Psoas muscle (tissue), 8 donors: ENCODE data around the gene KANSL1. TPM values are rescaled to one million over a fixed set of nuclear protein-coding genes. Genes with fewer than 3 reads are reported as not detected.
"Not testable (repeated sequence)": the region's sequence is repeated elsewhere in the genome, so short reads cannot be mapped to it uniquely, and the experiment has no call there.

Experiments used
- ATAC-seq, 4 donors: fragments of 200-7000 bp; cut with Tn5 transposase; one replicate each; pipeline ENCODE4 v1.9.1; 2020; ENCODE audit warnings: moderate library complexity in 3 of 4, mild to moderate bottlenecking in 2 of 4
- DNase-seq, 2 donors: peaks; one replicate each; pipeline ENCODE4 v3.0.0-alpha.2; 2020
- H3K27ac ChIP-seq: fragments of 200-600 bp; one replicate; pipeline ENCODE4 v1.8.0; 2022
- H3K27me3 ChIP-seq, 3 donors: fragments of 200-600 bp in 1 of 3; one replicate each; pipeline versions ENCODE4 v1.6.1 to v1.8.0; 2013 to 2022; ENCODE audit warnings: low read length in 2 of 3, mild to moderate bottlenecking in 2 of 3, moderate library complexity in 1 of 3; ENCODE audit not compliant: insufficient read depth in 3 of 3
- H3K36me3 ChIP-seq, 2 donors: fragments of 200-600 bp in 1 of 2; one replicate each; pipeline versions ENCODE4 v1.6.1 to v1.8.0; 2013 to 2022; ENCODE audit warnings: low read depth in 1 of 2, mild to moderate bottlenecking in 1 of 2, moderate library complexity in 1 of 2; ENCODE audit not compliant: insufficient read depth in 1 of 2
- H3K4me1 ChIP-seq: fragments of 200-600 bp; one replicate; pipeline ENCODE4 v1.8.0; 2022
- H3K4me3 ChIP-seq: fragments of 200-600 bp; one replicate; pipeline ENCODE4 v1.8.0; 2022; ENCODE audit warnings: mild to moderate bottlenecking
- H3K9me3 ChIP-seq: fragments of 200-600 bp; one replicate; pipeline ENCODE4 v1.8.0; 2022
- WGBS, 3 donors: extraction: QIAGEN DNeasy Blood & Tissue Kit; methylation state at CpG; one replicate each; pipeline versions ENCODE4 v1.1.6 to v1.1.7; 2013; 5-methylcytosine and 5-hydroxymethylcytosine counted together
- intact Hi-C, 2 donors: fragments of 100-400 bp; cut with DNase I; formaldehyde crosslinking; loops; one replicate each; pipeline versions ENCODE4 v1.11.0 to v1.14.2; 2022
- polyA plus RNA-seq, 3 donors: library from polyadenylated mRNA; stranded (reverse); fragments of 200-250 nt; gene quantifications; one replicate each; pipeline ENCODE4 v1.2.3, GENCODE V29; 2013
- total RNA-seq, 4 donors: library from RNA; stranded (reverse); fragmentation: NEBNext Ultra II Directional in 2 of 4; extraction: Animal tissue kit (Norgen Biotek cat#: 25700) in 2 of 4; gene quantifications; one replicate each; pipeline versions ENCODE4 v1.2.1 to v1.2.4, GENCODE V29; 2021 to 2023
- TF ChIP-seq, protein P1 (sequence below): fragments of 200-600 bp; IDR thresholded peaks from one replicate; pipeline ENCODE4 v1.8.0; 2022; ENCODE audit warnings: antibody characterized with exemption
- donor health status: healthy with polysubstance abuse.
- donor health status: DM: no; HTN: no; CAD: no; lungs with moderate emphysema.
- donor health status: Bipolar disorder and iron deficiency.
- donor health status: healthy.
- donor health status: DM: yes; HTN: yes; CAD: no.
- donor health status: DM: no; HTN: no; CAD: no.
- donor health status: DM: no; HTN: no; CAD: no.
- donor health status: DM: yes; HTN: yes; CAD: no.

The KANSL1 gene
- total and polyA plus RNA-seq, 7 donors: 6.9 to 37.5 (median 25.8) TPM

GRCh38 chr17:46025060-46025459 is 168.2 kb downstream of the KANSL1 start:
- Histone ChIP-seq H3K27ac (peak overlapping the region; percentile 8), H3K9me3 (no peaks in the 10 kb centered on the region), H3K36me3 (peaks cover 0 to 70% of the 10 kb centered on the region in 2 donors), H3K4me3 (no peak overlapping the region), H3K4me1 (peaks cover 7% of the 10 kb centered on the region), H3K27me3 (no peaks in the 10 kb centered on the region)
- TF ChIP-seq, protein P1, sequence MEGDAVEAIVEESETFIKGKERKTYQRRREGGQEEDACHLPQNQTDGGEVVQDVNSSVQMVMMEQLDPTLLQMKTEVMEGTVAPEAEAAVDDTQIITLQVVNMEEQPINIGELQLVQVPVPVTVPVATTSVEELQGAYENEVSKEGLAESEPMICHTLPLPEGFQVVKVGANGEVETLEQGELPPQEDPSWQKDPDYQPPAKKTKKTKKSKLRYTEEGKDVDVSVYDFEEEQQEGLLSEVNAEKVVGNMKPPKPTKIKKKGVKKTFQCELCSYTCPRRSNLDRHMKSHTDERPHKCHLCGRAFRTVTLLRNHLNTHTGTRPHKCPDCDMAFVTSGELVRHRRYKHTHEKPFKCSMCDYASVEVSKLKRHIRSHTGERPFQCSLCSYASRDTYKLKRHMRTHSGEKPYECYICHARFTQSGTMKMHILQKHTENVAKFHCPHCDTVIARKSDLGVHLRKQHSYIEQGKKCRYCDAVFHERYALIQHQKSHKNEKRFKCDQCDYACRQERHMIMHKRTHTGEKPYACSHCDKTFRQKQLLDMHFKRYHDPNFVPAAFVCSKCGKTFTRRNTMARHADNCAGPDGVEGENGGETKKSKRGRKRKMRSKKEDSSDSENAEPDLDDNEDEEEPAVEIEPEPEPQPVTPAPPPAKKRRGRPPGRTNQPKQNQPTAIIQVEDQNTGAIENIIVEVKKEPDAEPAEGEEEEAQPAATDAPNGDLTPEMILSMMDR: no peak
- whole genome bisulfite sequencing, 3 donors: 85 to 88% (median 87%) methylated on average over 10 of the region's 10 CpGs
- ATAC-seq (no peak), DNase-seq (no peak)
- intact Hi-C loops: no loop called here

DNA sequence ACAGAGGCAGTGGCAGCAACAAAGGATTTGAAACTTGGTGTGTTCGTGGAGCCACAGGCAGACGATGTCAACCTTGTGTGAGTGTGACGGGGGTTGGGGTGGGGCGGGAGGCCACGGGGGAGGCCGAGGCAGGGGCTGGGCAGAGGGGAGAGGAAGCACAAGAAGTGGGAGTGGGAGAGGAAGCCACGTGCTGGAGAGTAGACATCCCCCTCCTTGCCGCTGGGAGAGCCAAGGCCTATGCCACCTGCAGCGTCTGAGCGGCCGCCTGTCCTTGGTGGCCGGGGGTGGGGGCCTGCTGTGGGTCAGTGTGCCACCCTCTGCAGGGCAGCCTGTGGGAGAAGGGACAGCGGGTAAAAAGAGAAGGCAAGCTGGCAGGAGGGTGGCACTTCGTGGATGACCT is 168.6 kb downstream of the KANSL1 start:
- H3K4me1 ChIP-seq: peaks cover 7% of the 10 kb centered on the region
- no peak overlapping the region for H3K27ac ChIP-seq
- no peaks in the 10 kb centered on the region for H3K27me3 ChIP-seq
- intact Hi-C loops: no loop called here
- H3K4me3 ChIP-seq: no peak overlapping the region
- peaks cover 0 to 74% of the 10 kb centered on the region in 2 donors for H3K36me3 ChIP-seq
- ATAC-seq (peak in 2 of 4 donors; percentile 13 to 17), DNase-seq (no peak)
- H3K9me3 ChIP-seq: no peaks in the 10 kb centered on the region
- TF ChIP-seq, protein P1: no peak
- WGBS, 3 donors: 61 to 81% (median 65%) methylated on average over 9 to 14 of the region's 14 CpGs

- intact Hi-C loops: no loop called here
- Histone ChIP-seq H3K4me1 (peaks cover 7% of the 10 kb centered on the region), H3K9me3 (no peaks in the 10 kb centered on the region), H3K36me3 (peaks cover 0 to 80% of the 10 kb centered on the region in 2 donors), H3K4me3 (no peak overlapping the region), H3K27me3 (no peaks in the 10 kb centered on the region), H3K27ac (no peak overlapping the region)
- TF ChIP-seq, protein P1: no peak
- no peak for ATAC-seq
- WGBS, 3 donors: 59 to 78% (median 59%) methylated on average over 24 of the region's 24 CpGs
- DNase-seq: no peak
Observed at GRCh38 chr17:46023783-46024388, 169.3 kb downstream of the KANSL1 start.

GRCh38 chr17:46023366-46023765 is 169.9 kb downstream of the KANSL1 start:
- H3K9me3 ChIP-seq, intact Hi-C loops, H3K4me1 ChIP-seq, H3K27me3 ChIP-seq, ATAC-seq, H3K27ac ChIP-seq, DNase-seq, H3K4me3 ChIP-seq: not testable (repeated sequence)
- H3K36me3 ChIP-seq: peaks cover 0 to 85% of the 10 kb centered on the region in 2 donors
- 81 to 90% (median 85%) methylated on average over 7 of the region's 7 CpGs for WGBS, 3 donors

DNA sequence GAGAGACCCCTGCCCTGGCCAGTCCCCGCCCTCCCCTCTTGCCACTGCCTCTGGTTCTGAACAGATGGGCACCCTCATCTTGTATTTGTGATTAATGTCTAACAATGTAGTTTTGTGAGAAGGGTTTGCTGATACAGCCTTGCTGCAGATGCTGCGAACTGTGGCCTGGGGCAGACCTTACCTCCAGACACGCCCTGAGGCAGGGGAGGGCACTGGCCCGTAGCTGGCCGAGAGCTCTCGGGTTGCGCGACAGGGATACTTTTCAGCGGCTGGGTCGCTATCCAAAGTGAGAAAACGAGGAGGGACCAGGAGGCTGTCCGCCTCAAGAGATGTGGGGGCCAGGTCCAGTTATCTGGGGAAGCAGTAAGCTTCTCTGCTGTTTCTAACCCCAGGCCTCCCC is 172.2 kb downstream of the KANSL1 start:
- no peaks in the 10 kb centered on the region for H3K4me1 ChIP-seq
- no peak for DNase-seq
- peaks cover 0 to 75% of the 10 kb centered on the region in 2 donors for H3K36me3 ChIP-seq
- intact Hi-C loops: no loop called here
- 82 to 90% (median 89%) methylated on average over 12 of the region's 12 CpGs for WGBS, 3 donors
- no peak for ATAC-seq
- no peak overlapping the region for H3K4me3 ChIP-seq
- H3K27ac ChIP-seq: no peak overlapping the region
- H3K27me3 ChIP-seq: no peaks in the 10 kb centered on the region
- no peaks in the 10 kb centered on the region for H3K9me3 ChIP-seq
- TF ChIP-seq, protein P1: no peak
